GM19238 (cell line): ENCODE measurements around the gene VENTX.
"Not testable (repeated sequence)": the region's sequence is repeated elsewhere in the genome, so short reads cannot be mapped to it uniquely, and the experiment has no call there.

Experiments used
- DNase-seq: peaks from one replicate; pipeline ENCODE4 v3.0.0; 2011; ENCODE audit warnings: low spot score; ENCODE audit not compliant: insufficient read length

The VENTX gene

DNA sequence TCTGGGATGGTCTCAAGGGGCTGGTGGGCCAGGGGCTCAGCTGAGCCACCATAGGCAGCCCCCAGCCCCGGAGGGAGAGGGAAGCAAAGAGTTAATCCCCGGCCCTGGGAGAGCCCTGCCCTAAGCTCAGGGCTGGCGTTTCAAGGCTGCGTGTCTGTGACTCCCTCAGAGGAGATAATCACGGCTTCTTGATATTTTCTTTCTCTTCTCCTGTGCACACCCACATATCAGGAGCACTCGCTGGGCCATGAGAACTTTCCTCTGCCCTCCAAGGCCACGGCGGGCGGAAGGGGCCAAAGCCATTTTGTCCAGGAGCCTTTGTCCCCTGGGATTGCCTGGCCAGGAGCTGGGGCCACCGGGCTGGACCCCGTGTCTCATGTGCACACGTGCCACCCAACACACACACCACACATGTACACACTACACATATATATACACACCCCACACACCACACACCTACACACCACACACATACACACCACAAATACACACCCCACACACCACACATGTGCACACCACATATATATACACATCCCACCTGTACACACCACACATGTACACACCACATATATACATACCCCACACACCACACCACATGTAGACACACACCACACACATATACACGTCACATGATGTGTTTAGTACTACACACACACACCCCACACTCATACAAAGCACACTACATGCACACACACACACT, 16.9 kb downstream of the VENTX start:
- no peak for DNase-seq

DNA sequence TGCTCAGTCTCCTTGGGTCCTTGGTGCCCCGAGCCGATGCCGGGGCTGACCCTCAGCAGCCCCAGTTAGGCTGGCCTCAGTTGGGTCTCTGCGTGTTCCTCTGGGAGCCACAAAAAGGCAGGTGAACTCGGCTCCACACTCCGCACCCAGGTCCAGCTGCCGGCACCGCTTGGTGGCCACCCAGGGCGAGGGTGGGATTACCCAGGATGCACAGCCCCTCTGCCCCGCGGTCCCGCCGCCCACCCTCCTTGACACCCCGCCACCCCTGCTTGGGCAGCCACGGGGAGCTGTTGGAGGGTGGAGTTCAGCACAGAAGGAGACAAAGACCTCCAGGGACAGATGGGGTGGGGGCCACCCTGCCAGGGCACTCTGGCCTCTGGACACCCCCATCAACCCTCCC, 17.7 kb downstream of the VENTX start:
- DNase-seq, result no peak

- DNase-seq, result peak; percentile 54
Observed at GRCh38 chr10:133257489-133258065, 19.9 kb downstream of the VENTX start.

DNA sequence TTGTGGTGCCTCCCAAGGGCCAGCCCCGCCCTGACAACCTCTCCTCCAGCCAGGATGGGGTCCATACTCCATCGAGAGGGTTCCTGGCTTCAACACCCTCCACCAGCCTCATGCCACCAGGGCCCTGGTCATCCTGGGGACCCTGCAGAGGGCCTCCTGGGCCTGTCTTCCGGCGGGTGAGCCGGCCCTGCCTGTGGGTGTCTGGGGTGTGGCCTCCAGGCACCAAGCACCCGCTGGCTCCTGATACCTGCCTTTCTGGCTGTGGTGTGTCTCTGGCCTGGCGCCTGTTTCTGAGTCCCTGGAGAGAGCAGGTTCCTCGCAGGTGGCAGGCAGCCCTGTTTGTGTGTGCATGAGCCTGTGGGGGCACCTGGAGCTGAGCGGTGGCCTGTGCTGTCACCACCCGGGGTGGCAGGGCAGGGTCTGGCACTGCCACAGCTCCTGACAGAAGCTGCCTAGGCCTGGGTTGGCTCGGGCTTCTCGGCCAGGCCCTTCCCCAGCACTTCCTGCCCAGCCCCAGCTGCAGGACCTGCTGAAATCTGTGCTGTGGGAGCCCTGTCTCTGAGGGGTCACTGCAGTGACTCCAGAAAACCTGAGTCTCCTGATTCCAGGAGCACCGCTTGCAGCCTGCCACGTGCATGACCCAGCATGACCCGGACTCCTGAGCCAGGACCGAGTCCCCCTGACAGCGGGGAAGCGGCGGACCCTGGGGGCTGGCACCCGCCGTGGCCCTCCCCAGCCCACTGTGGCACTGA, 20.6 kb downstream of the VENTX start:
- peak; percentile 51 for DNase-seq

GRCh38 chr10:133258818-133259601, 21.4 kb downstream of the VENTX start:
- DNase-seq, result no peak

DNA sequence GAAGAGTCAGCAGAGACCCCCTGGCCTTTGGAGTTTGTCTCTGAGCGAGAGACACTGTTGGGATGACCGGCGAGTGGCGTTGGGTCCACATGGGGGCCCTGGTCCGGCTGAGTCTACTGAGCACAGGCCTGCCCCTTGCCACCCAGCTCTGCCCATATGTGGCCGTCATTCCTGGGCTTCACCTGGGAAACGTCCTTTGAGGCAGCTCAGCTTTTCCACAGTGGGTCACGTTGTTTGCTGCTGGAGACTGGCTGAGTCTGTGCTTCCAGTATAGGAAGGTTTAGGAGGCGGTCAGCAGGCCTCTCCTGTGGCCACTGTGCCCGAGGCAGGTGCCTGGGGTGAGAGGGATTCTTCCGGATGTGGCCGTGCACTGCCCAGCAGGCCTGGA, 21.9 kb downstream of the VENTX start:
- DNase-seq, result no peak

DNA sequence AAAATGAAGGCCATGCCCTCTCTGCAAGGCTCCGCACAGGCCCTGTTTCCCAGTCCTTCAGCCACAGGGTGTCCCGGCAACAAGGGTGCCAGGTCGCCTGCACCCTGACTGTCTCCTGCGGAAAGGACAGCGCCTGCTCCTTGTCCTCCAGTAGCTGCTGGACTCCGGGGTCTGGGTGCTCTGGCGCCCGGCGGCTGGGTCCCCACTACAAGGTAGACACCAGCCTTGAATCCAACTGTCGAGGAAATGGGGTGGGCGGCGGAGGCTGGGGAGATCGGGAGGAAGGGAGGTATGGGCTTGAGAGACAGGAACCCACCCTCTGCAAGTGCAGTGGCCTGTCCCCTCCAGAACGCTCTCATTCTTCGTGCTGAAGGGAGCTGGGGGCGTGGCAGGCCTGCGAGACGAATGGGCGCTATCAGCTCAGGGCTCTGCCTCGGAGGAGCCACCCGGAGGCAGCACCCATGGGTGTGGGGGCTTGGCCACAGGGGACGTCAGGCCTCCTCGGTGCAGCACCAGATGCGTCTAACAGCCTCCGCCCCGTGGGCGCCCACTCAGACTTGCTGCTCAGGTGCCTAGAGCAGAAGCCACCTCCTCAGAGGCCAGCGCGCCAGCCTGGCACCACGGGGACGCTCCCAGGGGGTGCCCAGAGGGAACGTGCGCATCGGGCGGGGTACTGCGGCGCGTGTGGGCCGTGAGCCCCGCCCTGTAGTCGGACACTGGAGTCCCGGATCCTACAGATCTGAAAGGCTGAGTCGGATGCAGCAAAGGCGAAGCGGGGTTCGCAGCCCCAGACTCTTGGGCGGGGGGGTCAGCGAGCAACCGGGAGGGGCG, 23.5 kb downstream of the VENTX start:
- DNase-seq, result peak; percentile 80

DNA sequence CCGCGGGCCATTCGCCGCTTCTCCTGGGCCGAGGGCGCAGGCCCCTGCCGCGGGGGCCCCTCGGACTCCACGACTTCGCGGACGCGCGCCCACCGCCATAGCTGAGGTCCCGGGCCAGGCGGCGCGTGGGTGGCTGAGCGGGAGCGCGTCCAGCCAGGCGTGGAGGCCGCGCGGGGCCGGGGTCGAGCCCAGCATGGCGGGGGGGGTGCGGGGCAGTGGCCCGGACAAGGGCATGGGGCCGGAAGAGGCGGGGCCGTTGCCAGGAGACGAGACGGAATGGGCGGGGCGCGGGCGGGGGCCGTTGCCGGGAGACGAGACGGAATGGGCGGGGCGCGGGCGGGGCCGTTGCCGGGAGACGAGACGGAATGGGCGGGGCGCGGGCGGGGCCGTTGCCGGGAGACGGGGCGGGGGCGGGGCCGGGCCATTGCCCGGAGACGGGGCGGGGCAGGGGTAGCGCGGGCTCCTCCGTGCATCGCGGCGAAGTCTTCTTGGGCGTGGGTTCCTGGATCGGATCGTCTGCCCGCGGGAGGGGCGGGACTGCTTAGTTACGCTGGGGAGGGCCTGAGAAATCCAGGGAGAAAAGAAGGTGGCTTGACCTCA, 24.2 kb downstream of the VENTX start:
- DNase-seq, result peak; percentile 94

DNA sequence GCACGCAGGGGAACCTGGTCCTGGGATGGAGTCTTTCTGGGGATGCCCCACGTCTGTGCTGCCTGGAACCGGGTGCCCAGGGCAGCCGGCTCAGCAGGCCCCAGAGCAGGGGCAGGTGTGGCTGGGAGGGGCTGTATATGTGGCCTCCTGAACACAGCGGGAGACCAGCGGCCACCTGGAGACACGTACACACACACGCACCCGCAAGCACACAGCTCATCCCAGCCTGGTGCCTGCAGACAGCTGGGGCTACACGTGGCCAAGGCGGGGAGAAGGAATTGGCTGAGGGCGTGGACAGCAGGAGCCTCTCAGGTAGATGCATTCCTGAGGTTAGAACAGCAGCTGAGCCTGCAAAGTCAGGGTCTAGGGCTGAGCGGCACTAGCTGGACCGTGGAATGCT, 25.0 kb downstream of the VENTX start:
- DNase-seq, result no peak

- no peak for DNase-seq
Observed at GRCh38 chr10:133263674-133264073, 26.0 kb downstream of the VENTX start.

DNA sequence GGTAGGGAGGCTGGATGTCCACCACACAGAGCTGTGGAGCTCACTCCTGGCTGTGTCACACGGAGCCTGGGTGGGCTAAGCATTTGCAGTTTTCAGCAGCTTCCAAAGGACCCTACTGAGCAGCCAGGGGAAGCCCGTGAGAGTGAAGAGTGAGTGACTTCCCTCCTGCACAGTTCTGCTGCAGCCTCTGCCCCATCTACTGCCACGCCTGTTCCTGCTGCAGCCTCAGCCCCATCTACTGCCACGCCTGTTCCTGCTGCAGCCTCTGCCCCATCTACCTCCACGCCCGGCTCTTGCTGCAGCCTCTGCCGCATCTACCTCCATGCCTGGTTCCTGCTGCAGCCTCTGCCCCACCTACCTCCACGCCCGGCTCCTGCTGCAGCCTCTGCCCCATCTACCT, 26.8 kb downstream of the VENTX start:
- no peak for DNase-seq

GRCh38 chr10:133265052-133265451, 27.4 kb downstream of the VENTX start:
- not testable (repeated sequence) for DNase-seq

DNA sequence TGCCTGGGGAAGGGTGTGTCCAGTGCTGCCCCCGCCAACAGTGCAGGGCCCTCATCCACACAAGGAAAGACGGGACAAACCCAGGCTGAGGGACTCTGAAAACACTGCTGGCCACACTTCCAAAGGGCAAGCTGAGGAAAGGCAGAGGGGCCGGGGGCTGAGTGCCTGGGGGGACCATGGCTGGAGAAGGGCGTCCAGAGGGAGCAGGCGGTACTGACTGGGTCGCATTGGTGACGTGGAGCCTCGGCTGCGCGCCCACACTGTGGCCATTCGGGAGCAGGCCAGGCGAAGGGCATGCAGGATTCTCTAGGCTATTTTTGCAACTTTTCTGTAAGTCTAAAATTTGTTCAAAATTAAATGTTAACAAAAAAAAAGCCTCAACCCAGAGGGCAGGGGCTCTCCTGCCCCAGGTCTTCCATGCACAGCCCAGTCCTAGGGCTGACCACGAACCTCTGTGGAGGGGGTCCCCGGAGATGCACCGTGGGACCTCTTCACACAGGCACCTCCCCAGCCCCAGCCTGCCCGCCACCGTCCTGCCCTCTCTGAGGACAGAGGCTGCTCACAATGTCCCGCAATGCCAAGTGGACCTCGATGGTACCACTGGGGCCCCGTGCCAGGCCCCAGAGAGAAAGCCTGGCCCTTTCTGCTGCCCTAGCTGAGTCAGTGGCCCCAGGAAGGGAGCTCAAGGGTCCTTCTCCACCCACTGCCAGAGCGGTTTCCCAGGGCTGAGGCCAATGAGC, 28.6 kb downstream of the VENTX start:
- DNase-seq, result no peak

GRCh38 chr10:133267293-133267692, 29.6 kb downstream of the VENTX start:
- DNase-seq, result no peak

DNA sequence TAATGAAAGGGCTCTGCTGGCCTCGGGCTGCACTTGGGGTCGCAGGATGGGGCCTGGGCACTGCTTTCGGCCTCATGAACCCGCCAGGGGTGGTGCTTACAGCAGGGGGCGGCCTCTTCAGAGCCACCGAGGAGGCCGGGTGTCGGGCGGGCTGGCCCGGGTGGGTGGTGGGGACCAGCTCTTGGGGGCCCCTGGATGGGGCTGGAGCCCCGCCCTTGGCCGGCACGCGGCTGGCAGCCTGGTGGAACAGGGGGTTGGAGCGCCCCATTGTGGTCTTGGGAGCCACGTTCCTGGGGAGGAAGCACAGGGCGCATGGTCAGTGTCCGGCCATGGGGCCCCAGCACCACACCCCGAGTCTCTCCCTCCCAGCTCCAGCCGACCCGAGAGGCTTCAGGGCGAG, 30.2 kb downstream of the VENTX start:
- no peak for DNase-seq

DNA sequence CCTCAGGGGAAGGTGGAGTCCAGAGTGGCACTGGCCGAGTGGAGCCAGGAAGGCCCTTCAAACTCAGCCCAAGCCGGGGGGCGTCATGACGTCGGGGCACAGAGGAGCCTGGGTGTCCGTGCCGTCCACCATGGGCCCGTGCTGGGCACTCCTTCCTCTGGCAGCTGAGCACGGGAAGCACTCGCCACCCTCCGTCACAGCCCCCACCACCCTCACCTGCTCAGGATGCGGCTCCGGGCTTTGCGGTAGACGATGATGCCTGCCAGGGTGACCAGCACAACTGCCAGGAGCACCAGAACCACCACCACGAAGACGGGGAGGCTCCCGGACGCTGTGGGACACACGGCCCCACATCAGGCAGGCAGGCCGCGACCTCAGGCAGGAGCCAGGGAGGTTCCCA, 30.9 kb downstream of the VENTX start:
- DNase-seq, result no peak

- DNase-seq, result no peak
Observed at GRCh38 chr10:133269367-133269766, 31.7 kb downstream of the VENTX start.

- no peak for DNase-seq
Observed at GRCh38 chr10:133270204-133270603, 32.5 kb downstream of the VENTX start.

- DNase-seq, result no peak
Observed at GRCh38 chr10:133270773-133271297, 33.2 kb downstream of the VENTX start.
